ENCODE measurements around the gene GNAI2. TPM values are rescaled to one million over a fixed set of nuclear protein-coding genes. Genes with fewer than 3 reads are reported as not detected.

Gene GNAI2
- polyA plus RNA-seq, 1 donor (not counting 4 experiments of a cell fraction or from before 2014, with no cell fraction given): 268 TPM

DNA sequence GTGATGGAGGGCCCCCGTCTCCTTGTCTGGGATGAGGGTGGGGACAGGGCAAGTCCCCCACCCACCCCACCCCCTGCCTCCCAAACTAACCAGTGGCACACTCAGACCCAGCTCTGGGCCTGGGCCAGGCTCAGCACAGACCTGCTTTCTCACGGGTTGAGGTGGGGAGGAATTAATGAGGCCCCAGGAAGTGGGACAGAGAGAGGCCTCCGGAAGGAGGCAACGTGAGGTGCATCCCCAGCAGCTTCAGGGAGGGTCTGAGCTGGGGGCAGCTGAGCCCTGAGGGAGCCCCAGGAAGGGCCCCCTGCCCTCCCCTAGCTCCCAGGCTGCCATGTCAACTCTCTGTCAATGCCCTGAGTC lies 15.0 kb upstream of the GNAI2 start:
- Histone ChIP-seq H3K27me3 (ENCODE audit: control insufficient read depth, extremely low read depth, insufficient read depth, low read length) (peaks cover 4% of the 10 kb centered on the region), H4K20me1 (ENCODE audit: control insufficient read depth, extremely low read depth, insufficient read depth, low read length) (no peaks in the 10 kb centered on the region), H3K9ac (ENCODE audit: control insufficient read depth, extremely low read depth, insufficient read depth, low read length) (no peak overlapping the region), H3K27ac (ENCODE audit: control insufficient read depth, insufficient read depth, low read length) (no peak overlapping the region), H3K79me2 (ENCODE audit: control insufficient read depth, insufficient read depth, low read length) (no peaks in the 10 kb centered on the region), H3K4me2 (ENCODE audit: control insufficient read depth, extremely low read depth, insufficient read depth, low read depth, low read length) (no peak overlapping the region), H3K4me3 (ENCODE audit: control insufficient read depth in 2 of 3, extremely low read depth in 1 of 3, insufficient read depth in 2 of 3, low read depth in 1 of 3, low read length in 3 of 3) (no peak overlapping the region), H3K9me3 (ENCODE audit: control insufficient read depth, low read depth, low read length) (no peaks in the 10 kb centered on the region), H3K4me1 (ENCODE audit: control insufficient read depth, extremely low read depth, insufficient read depth, low read length) (peaks cover 11% of the 10 kb centered on the region), H3K36me3 (ENCODE audit: control insufficient read depth in 2 of 2, extremely low read depth in 1 of 2, insufficient read depth in 2 of 2, low read length in 2 of 2) (no peaks in the 10 kb centered on the region), H2AFZ (ENCODE audit: control insufficient read depth, low read length) (no peak overlapping the region), H3K9me1 (ENCODE audit: control insufficient read depth, extremely low read depth, insufficient read depth, low read length) (no peaks in the 10 kb centered on the region)
- FAIRE-seq (no peak), DNase-seq (ENCODE audit: low read depth, low spot score) (no peak)
- dilution Hi-C loops (cut with MboI; ENCODE audit: extremely low pct_ligation_motif_present, low sequenced_read_pairs): no loop called here
- no peak for TF ChIP-seq EZH2 (IDR thresholded peaks at IDR 0.05; ENCODE audit: low read length)
- TF ChIP-seq, protein P1, sequence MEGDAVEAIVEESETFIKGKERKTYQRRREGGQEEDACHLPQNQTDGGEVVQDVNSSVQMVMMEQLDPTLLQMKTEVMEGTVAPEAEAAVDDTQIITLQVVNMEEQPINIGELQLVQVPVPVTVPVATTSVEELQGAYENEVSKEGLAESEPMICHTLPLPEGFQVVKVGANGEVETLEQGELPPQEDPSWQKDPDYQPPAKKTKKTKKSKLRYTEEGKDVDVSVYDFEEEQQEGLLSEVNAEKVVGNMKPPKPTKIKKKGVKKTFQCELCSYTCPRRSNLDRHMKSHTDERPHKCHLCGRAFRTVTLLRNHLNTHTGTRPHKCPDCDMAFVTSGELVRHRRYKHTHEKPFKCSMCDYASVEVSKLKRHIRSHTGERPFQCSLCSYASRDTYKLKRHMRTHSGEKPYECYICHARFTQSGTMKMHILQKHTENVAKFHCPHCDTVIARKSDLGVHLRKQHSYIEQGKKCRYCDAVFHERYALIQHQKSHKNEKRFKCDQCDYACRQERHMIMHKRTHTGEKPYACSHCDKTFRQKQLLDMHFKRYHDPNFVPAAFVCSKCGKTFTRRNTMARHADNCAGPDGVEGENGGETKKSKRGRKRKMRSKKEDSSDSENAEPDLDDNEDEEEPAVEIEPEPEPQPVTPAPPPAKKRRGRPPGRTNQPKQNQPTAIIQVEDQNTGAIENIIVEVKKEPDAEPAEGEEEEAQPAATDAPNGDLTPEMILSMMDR (optimal IDR thresholded peaks at IDR 0.05 in 1 of 3, IDR thresholded peaks at IDR 0.05 in 1 of 3, conservative IDR thresholded peaks at IDR 0.05 in 1 of 3; ENCODE audit: extremely low read depth in 1 of 3, insufficient read depth in 2 of 3, low read length in 3 of 3): no peak

DNA sequence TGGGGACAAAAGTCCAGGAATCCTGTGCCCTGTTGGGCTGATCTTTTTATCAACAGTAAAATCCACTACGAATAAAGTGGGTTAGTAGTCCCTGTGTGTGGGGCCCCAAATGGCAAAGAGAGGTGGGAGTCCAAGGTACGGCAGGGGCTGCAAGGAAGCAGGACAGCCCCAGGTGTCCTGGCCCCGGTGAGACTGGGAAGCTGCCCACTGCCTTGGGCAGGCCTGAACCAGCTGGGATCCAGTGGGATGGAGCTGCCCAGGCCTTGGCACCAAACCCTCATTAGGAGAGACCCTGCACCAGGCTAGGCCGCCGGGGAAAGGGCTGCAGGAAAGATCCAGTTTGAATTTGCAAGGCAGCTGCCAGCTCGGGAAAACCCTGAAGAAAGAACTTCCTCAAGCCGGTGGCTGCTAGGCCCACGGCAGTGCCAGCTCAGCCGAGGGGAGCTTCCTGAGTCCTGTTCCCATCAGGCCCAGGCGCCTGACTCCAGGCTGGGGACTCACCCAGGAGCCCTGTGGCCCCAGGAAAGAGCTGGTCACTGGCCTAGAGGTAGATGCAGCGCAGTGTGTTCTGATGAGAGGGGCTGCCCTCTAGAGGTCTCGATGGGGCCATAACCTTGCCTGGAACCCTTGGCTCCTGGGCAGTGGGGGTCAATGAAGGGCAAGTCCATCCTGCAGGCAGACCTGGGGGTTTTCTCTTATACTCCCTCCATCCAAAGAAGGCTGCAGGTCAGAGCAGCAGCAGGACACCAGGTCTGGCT lies 14.4 kb upstream of the GNAI2 start:
- TF ChIP-seq, protein P1 (optimal IDR thresholded peaks at IDR 0.05 in 1 of 3, IDR thresholded peaks at IDR 0.05 in 1 of 3, conservative IDR thresholded peaks at IDR 0.05 in 1 of 3; ENCODE audit: extremely low read depth in 1 of 3, insufficient read depth in 2 of 3, low read length in 3 of 3): peak in 1 of 3 experiments; percentile 30
- TF ChIP-seq EZH2 (IDR thresholded peaks at IDR 0.05; ENCODE audit: low read length): no peak
- Histone ChIP-seq H3K27ac (ENCODE audit: control insufficient read depth, insufficient read depth, low read length) (no peak overlapping the region), H3K27me3 (ENCODE audit: control insufficient read depth, extremely low read depth, insufficient read depth, low read length) (peaks cover 4% of the 10 kb centered on the region), H3K9me1 (ENCODE audit: control insufficient read depth, extremely low read depth, insufficient read depth, low read length) (no peaks in the 10 kb centered on the region), H3K4me1 (ENCODE audit: control insufficient read depth, extremely low read depth, insufficient read depth, low read length) (peaks cover 11% of the 10 kb centered on the region), H3K9ac (ENCODE audit: control insufficient read depth, extremely low read depth, insufficient read depth, low read length) (no peak overlapping the region), H2AFZ (ENCODE audit: control insufficient read depth, low read length) (no peak overlapping the region), H3K36me3 (ENCODE audit: control insufficient read depth in 2 of 2, extremely low read depth in 1 of 2, insufficient read depth in 2 of 2, low read length in 2 of 2) (no peaks in the 10 kb centered on the region), H3K9me3 (ENCODE audit: control insufficient read depth, low read depth, low read length) (no peaks in the 10 kb centered on the region), H3K79me2 (ENCODE audit: control insufficient read depth, insufficient read depth, low read length) (no peaks in the 10 kb centered on the region), H4K20me1 (ENCODE audit: control insufficient read depth, extremely low read depth, insufficient read depth, low read length) (no peaks in the 10 kb centered on the region), H3K4me2 (ENCODE audit: control insufficient read depth, extremely low read depth, insufficient read depth, low read depth, low read length) (no peak overlapping the region), H3K4me3 (ENCODE audit: control insufficient read depth in 2 of 3, extremely low read depth in 1 of 3, insufficient read depth in 2 of 3, low read depth in 1 of 3, low read length in 3 of 3) (no peak overlapping the region)
- no peak for DNase-seq (ENCODE audit: low read depth, low spot score)
- FAIRE-seq: no peak
- dilution Hi-C loops (cut with MboI; ENCODE audit: extremely low pct_ligation_motif_present, low sequenced_read_pairs): no loop called here
